Glutamatergic neuron (in vitro differentiated cells): ENCODE data around the gene SMARCB1. TPM values are rescaled to one million over a fixed set of nuclear protein-coding genes. Genes with fewer than 3 reads are reported as not detected.

Experiments used
- DNase-seq: peaks from one replicate; pipeline ENCODE4 v3.0.0; 2022
- H3K27ac Mint-ChIP-seq: one replicate; pipeline ENCODE4 v1.8.0; 2020; ENCODE audit warnings: mild to moderate bottlenecking, mixed read lengths, inconsistent platforms; ENCODE audit not compliant: unreplicated experiment
- H3K27me3 Mint-ChIP-seq: one replicate; pipeline ENCODE4 v1.8.0; 2020; ENCODE audit warnings: mild to moderate bottlenecking, moderate library complexity, mixed read lengths, inconsistent platforms; ENCODE audit not compliant: unreplicated experiment
- H3K36me3 Mint-ChIP-seq: one replicate; pipeline ENCODE4 v1.8.0; 2020; ENCODE audit warnings: mild to moderate bottlenecking, mixed read lengths, inconsistent platforms; ENCODE audit not compliant: unreplicated experiment
- H3K4me1 Mint-ChIP-seq: one replicate; pipeline ENCODE4 v1.8.0; 2020; ENCODE audit warnings: mild to moderate bottlenecking, low read depth, mixed read lengths, inconsistent platforms; ENCODE audit not compliant: unreplicated experiment
- H3K4me3 Mint-ChIP-seq: one replicate; pipeline ENCODE4 v1.8.0; 2020; ENCODE audit warnings: mild to moderate bottlenecking, mixed read lengths, inconsistent platforms; ENCODE audit not compliant: unreplicated experiment
- H3K9me3 Mint-ChIP-seq: one replicate; pipeline ENCODE4 v1.8.0; 2020; ENCODE audit warnings: mild to moderate bottlenecking, moderate library complexity, mixed read lengths, inconsistent platforms; ENCODE audit not compliant: unreplicated experiment
- total RNA-seq: library from RNA; stranded (reverse); fragmentation: NEBNext Ultra II Directional; extraction: Animal tissue kit (Norgen Biotek cat#: 25700); gene quantifications from one replicate; pipeline ENCODE4 v1.2.1, GENCODE V29; 2021; ENCODE audit not compliant: unreplicated experiment
- TF ChIP-seq, protein P1 (sequence below): fragments of 200-600 bp; sonication (generic); IDR thresholded peaks from one replicate; pipeline ENCODE4 v1.5.0; 2021; ENCODE audit not compliant: partially characterized antibody, unreplicated experiment

Gene SMARCB1
- total RNA-seq, 1 donor from 2014 or later: 227 TPM

DNA sequence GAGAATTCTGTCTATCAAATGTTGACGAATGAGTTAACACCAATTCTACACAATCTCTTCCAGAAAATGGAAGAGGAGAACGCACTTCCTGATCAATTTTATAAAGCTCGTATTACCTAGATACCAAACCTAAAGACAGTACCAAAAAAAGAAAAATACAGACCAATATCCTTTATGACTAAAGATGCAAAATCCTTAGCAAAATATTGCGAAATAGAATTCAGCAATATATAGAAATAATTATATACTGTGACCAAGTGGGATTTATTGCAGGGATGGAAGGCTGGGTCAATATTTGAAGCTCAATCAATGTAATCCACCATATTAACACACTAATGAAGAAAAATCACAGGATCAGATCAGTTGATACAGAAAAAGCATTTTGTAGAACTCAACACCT lies 25.6 kb downstream of the SMARCB1 start:
- Mint-ChIP-seq H3K4me3 (no peak overlapping the region), H3K27me3 (peaks cover 5% of the 10 kb centered on the region), H3K9me3 (peaks cover 4% of the 10 kb centered on the region), H3K4me1 (peaks cover 18% of the 10 kb centered on the region), H3K27ac (no peak overlapping the region), H3K36me3 (peaks cover 8% of the 10 kb centered on the region)
- DNase-seq: no peak
- TF ChIP-seq, protein P1, sequence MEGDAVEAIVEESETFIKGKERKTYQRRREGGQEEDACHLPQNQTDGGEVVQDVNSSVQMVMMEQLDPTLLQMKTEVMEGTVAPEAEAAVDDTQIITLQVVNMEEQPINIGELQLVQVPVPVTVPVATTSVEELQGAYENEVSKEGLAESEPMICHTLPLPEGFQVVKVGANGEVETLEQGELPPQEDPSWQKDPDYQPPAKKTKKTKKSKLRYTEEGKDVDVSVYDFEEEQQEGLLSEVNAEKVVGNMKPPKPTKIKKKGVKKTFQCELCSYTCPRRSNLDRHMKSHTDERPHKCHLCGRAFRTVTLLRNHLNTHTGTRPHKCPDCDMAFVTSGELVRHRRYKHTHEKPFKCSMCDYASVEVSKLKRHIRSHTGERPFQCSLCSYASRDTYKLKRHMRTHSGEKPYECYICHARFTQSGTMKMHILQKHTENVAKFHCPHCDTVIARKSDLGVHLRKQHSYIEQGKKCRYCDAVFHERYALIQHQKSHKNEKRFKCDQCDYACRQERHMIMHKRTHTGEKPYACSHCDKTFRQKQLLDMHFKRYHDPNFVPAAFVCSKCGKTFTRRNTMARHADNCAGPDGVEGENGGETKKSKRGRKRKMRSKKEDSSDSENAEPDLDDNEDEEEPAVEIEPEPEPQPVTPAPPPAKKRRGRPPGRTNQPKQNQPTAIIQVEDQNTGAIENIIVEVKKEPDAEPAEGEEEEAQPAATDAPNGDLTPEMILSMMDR: no peak

- Mint-ChIP-seq H3K36me3 (peaks cover 5% of the 10 kb centered on the region), H3K4me3 (peak overlapping the region; percentile 30), H3K27ac (peak overlapping the region; percentile 95), H3K9me3 (peaks cover 4% of the 10 kb centered on the region), H3K27me3 (peaks cover 6% of the 10 kb centered on the region), H3K4me1 (peaks cover 24% of the 10 kb centered on the region)
- TF ChIP-seq, protein P1: no peak
- no peak for DNase-seq
These were observed 28.9 kb downstream of the SMARCB1 start for GRCh38 chr22:23815541-23816155.

DNA sequence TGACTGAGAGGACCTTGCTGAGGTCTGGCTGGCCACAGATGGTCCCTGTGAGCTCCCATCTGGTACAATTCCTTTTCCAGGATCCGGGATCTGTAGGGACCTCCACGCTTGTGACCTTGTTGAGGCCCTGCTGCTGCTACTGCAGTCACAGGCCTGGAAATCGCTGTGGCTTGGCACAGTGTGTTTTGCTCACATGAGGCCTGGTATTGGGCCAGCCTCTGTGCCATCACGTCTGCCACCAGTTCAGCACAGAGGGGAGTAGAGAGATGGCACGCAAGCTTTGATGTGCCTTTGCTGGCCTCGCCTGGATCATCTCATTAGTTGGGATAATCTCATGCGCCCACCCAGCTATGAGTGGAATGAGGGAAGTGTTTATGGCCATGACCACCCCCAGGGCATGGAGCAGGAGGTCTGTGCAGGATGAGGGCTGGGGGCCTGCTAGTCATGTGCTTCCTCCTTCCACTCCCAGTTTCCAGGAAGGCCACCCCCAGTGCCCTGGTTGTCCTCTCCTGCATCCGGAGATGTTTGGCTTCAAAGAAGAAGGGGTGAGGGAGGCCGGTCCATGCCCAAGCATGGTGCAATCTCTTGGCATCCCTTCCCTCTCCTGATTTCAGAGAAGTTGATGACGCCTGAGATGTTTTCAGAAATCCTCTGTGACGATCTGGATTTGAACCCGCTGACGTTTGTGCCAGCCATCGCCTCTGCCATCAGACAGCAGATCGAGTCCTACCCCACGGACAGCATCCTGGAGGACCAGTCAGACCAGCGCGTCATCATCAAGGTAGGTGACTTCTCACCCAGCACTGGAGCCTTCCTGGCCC lies 29.6 kb downstream of the SMARCB1 start:
- Mint-ChIP-seq H3K9me3 (peaks cover 4% of the 10 kb centered on the region), H3K27ac (peak overlapping the region; percentile 95), H3K36me3 (no peaks in the 10 kb centered on the region), H3K4me3 (peak overlapping the region; percentile 30), H3K27me3 (peaks cover 6% of the 10 kb centered on the region), H3K4me1 (peaks cover 24% of the 10 kb centered on the region)
- DNase-seq: peak; percentile 44
- TF ChIP-seq, protein P1: no peak

GRCh38 chr22:23817146-23817545 lies 30.4 kb downstream of the SMARCB1 start:
- no peak overlapping the region for H3K4me3 Mint-ChIP-seq
- no peak for DNase-seq
- H3K9me3 Mint-ChIP-seq: peaks cover 4% of the 10 kb centered on the region
- H3K27ac Mint-ChIP-seq: no peak overlapping the region
- no peaks in the 10 kb centered on the region for H3K36me3 Mint-ChIP-seq
- TF ChIP-seq, protein P1: no peak
- peaks cover 24% of the 10 kb centered on the region for H3K4me1 Mint-ChIP-seq
- peaks cover 6% of the 10 kb centered on the region for H3K27me3 Mint-ChIP-seq

GRCh38 chr22:23818541-23818940 lies 31.8 kb downstream of the SMARCB1 start:
- Mint-ChIP-seq H3K36me3 (no peaks in the 10 kb centered on the region), H3K9me3 (peaks cover 4% of the 10 kb centered on the region), H3K4me3 (no peak overlapping the region), H3K27me3 (peaks cover 10% of the 10 kb centered on the region), H3K27ac (no peak overlapping the region), H3K4me1 (peaks cover 21% of the 10 kb centered on the region)
- TF ChIP-seq, protein P1: no peak
- DNase-seq: no peak
